GM12878 (cell line): ENCODE data around the gene SMOC2. TPM values are rescaled to one million over a fixed set of nuclear protein-coding genes. Genes with fewer than 3 reads are reported as not detected.

Experiments
- ATAC-seq: fragments of 200-7000 bp; cut with Tn5 transposase; 3 replicates; pipeline ENCODE4 v1.9.1; 2020; ENCODE audit warnings: mild to moderate bottlenecking, moderate library complexity
- BruUV-seq: library from RNA; stranded (reverse); fragments of 400-500 nt; replicated peaks from 2 replicates; lab custom pipeline; 2021; lab: Mats Ljungman, UMichigan
- CTCF ChIA-PET: fragments of 300-600 bp; sonication (Branson Sonifier 250); formaldehyde crosslinking; extraction: SDS; loops from one replicate; lab custom pipeline; 2021; ENCODE audit warnings: inconsistent platforms; lab: Yijun Ruan, JAX
- POLR2A ChIA-PET: fragments of 350-600 bp; formaldehyde crosslinking; extraction: SDS; loops from one replicate; lab custom pipeline; 2021; ENCODE audit warnings: inconsistent platforms; lab: Charles Lee
- RAD21 ChIA-PET: fragments of 300-600 bp; sonication (Branson Sonifier 250); formaldehyde crosslinking; loops from one replicate; lab custom pipeline; 2023; ENCODE audit warnings: antibody characterized with exemption; ENCODE audit not compliant: unreplicated experiment; lab: Charles Lee
- SMC1A ChIA-PET: fragments of 300-600 bp; sonication (Branson Sonifier 250); formaldehyde crosslinking; loops from one replicate; lab custom pipeline; 2023; ENCODE audit not compliant: unreplicated experiment, uncharacterized antibody; lab: Charles Lee
- DNase-seq: peaks from one replicate; pipeline ENCODE4 v3.0.0-alpha.2; 2011; ENCODE audit warnings: low read depth, low spot score
- FAIRE-seq: peaks from 3 replicates; lab custom pipeline; 2011; peaks lifted over from hg19 to GRCh38; lab: Jason Lieb, UNC
- H2AFZ ChIP-seq: 2 replicates; pipeline ENCODE4 v1.6.0; 2011; ENCODE audit warnings: low read depth, low read length, control low read depth; ENCODE audit not compliant: control insufficient read depth
- H3K27ac ChIP-seq: 2 replicates; pipeline ENCODE4 v1.5.1; 2011; ENCODE audit warnings: control low read depth; ENCODE audit not compliant: control insufficient read depth, insufficient read depth
- H3K27me3 ChIP-seq, 2 experiments: replicated peaks in 1 of 2; 2 replicates each; pipeline versions ENCODE4 v1.6.0 to v1.6.1; 2011; ENCODE audit warnings: low read length in 1 of 2; ENCODE audit not compliant: control insufficient read depth in 2 of 2, insufficient read depth in 2 of 2
- H3K36me3 ChIP-seq, 2 experiments: 2 replicates each; pipeline ENCODE4 v1.5.1; 2011; ENCODE audit warnings: low read length in 1 of 2; ENCODE audit not compliant: control insufficient read depth in 2 of 2, insufficient read depth in 2 of 2
- H3K4me1 ChIP-seq: 2 replicates; pipeline ENCODE4 v1.6.1; 2011; ENCODE audit warnings: mild to moderate bottlenecking, low read length, moderate library complexity, mixed read lengths; ENCODE audit not compliant: control insufficient read depth, insufficient read depth
- H3K4me2 ChIP-seq: 2 replicates; pipeline ENCODE4 v1.6.0; 2011; ENCODE audit warnings: control low read depth; ENCODE audit not compliant: control insufficient read depth, insufficient read depth
- H3K4me3 ChIP-seq: fragments of 200-600 bp; sonication (generic); 2 replicates; pipeline ENCODE4 v1.5.1; 2016
- H3K79me2 ChIP-seq: 2 replicates; pipeline ENCODE4 v1.6.0; 2011; ENCODE audit warnings: low read length; ENCODE audit not compliant: control insufficient read depth, insufficient read depth
- H3K9ac ChIP-seq: 2 replicates; pipeline ENCODE4 v1.8.0; 2011; ENCODE audit warnings: low read length, control low read depth, mixed read lengths; ENCODE audit not compliant: control insufficient read depth, insufficient read depth
- H3K9me3 ChIP-seq: replicated peaks from 3 replicates; pipeline ENCODE4 v1.5.1; 2011; ENCODE audit warnings: mild to moderate bottlenecking, low read length; ENCODE audit not compliant: control insufficient read depth, insufficient read depth
- H4K20me1 ChIP-seq: 2 replicates; pipeline ENCODE4 v1.6.0; 2011; ENCODE audit not compliant: control insufficient read depth, insufficient read depth
- BCL11A ChIP-seq: IDR thresholded peaks from 2 replicates; pipeline ENCODE4 v1.6.1; 2011; ENCODE audit warnings: low read depth, low read length
- BRCA1 ChIP-seq: IDR thresholded peaks from 2 replicates; pipeline ENCODE4 v1.6.1; 2011; ENCODE audit warnings: low read depth, low read length, improper control_type of control experiment
- CBX3 ChIP-seq: fragments of 200-600 bp; sonication (generic); IDR thresholded peaks from 2 replicates; pipeline ENCODE4 v1.6.1; 2016; ENCODE audit warnings: low read depth, borderline replicate concordance
- CTCF ChIP-seq, 3 experiments: IDR thresholded peaks in 2 of 3; conservative IDR thresholded peaks in 1 of 3; 2 replicates each; pipeline ENCODE4 v1.5.1; 2011; ENCODE audit warnings: low read depth in 3 of 3, low read length in 3 of 3, mild to moderate bottlenecking in 3 of 3, control low read depth in 2 of 3, moderate library complexity in 2 of 3, inconsistent platforms in 1 of 3, mixed read lengths in 1 of 3; ENCODE audit not compliant: control insufficient read depth in 2 of 3, insufficient read depth in 1 of 3; ENCODE audit errors: extremely low read depth in 1 of 3
- E4F1 ChIP-seq: fragments of 450-650 bp; IDR thresholded peaks from 2 replicates; pipeline ENCODE4 v1.6.1; 2018; ENCODE audit warnings: borderline replicate concordance, mild to moderate bottlenecking; ENCODE audit not compliant: partially characterized antibody
- EGR1 ChIP-seq, 2 experiments: IDR thresholded peaks; 1 replicate in 1 of 2; 2 replicates in 1 of 2; pipeline ENCODE4 v1.6.1; 2011 to 2012; ENCODE audit warnings: low read depth in 2 of 2, low read length in 2 of 2, borderline replicate concordance in 1 of 2, mild to moderate bottlenecking in 1 of 2, moderate library complexity in 1 of 2
- GABPA ChIP-seq: IDR thresholded peaks from 2 replicates; pipeline ENCODE4 v1.6.1; 2014; ENCODE audit warnings: antibody characterized with exemption, low read depth, mild to moderate bottlenecking, inconsistent platforms
- GATAD2B ChIP-seq: fragments of 450-650 bp; conservative IDR thresholded peaks from 2 replicates; pipeline ENCODE4 v1.6.1; 2017; ENCODE audit warnings: low read depth, mild to moderate bottlenecking, moderate library complexity
- MLLT1 ChIP-seq: fragments of 450-650 bp; IDR thresholded peaks from 2 replicates; pipeline ENCODE4 v1.6.1; 2016; ENCODE audit warnings: mild to moderate bottlenecking
- NFIC ChIP-seq: IDR thresholded peaks from 2 replicates; pipeline ENCODE4 v1.6.1; 2012; ENCODE audit warnings: low read depth, mild to moderate bottlenecking, inconsistent platforms, low read length, moderate library complexity
- NKRF ChIP-seq: fragments of 450-650 bp; conservative IDR thresholded peaks from 2 replicates; pipeline ENCODE4 v1.6.1; 2017; ENCODE audit warnings: mild to moderate bottlenecking, moderate library complexity
- RELB ChIP-seq: fragments of 450-650 bp; IDR thresholded peaks from 2 replicates; pipeline ENCODE4 v1.6.1; 2017; ENCODE audit warnings: low read depth, mild to moderate bottlenecking, moderate library complexity
- RFX5 ChIP-seq: IDR thresholded peaks from 2 replicates; pipeline ENCODE4 v1.6.1; 2011; ENCODE audit warnings: low read depth, low read length, improper control_type of control experiment
- STAT3 ChIP-seq: IDR thresholded peaks from 2 replicates; pipeline ENCODE4 v1.6.1; 2011; ENCODE audit warnings: low read depth, low read length, improper control_type of control experiment
- ZNF207 ChIP-seq: fragments of 450-650 bp; IDR thresholded peaks from 2 replicates; pipeline ENCODE4 v1.6.1; 2014; ENCODE audit warnings: antibody characterized with exemption, mild to moderate bottlenecking, borderline replicate concordance
- WGBS: methylation state at CpG from one replicate; pipeline ENCODE4 v1.1.6; 2016; ENCODE audit warnings: low lambda C conversion rate; ENCODE audit not compliant: insufficient replicate concordance, insufficient coverage; ENCODE audit errors: missing lambda C conversion rate; 5-methylcytosine and 5-hydroxymethylcytosine counted together
- in situ Hi-C: fragments of 300-500 bp; cut with MboI; formaldehyde crosslinking; loops from 9 replicates; pipeline ENCODE4 v1.14.3; 2018; ENCODE audit warnings: mixed read lengths
- intact Hi-C: fragments of 100-400 bp; cut with micrococcal nuclease; formaldehyde crosslinking; loops from one replicate; pipeline ENCODE4 v1.14.2; 2022; ENCODE audit not compliant: unreplicated experiment
- polyA plus RNA-seq, 11 experiments: library from polyadenylated mRNA; depleted of rRNA in 4 of 11; unstranded in 6 of 11; stranded (reverse) in 5 of 11; fragments of >200 nt; fragmentation: Nextera tagmentation in 4 of 11; fragmentation: Illumina TruSeq in 1 of 11; extraction: Ambion mirVana in 4 of 11; extraction: Trizol in 1 of 11; gene quantifications; 1 replicate in 1 of 11; 2 replicates in 10 of 11; pipeline versions ENCODE4 v1.2.1 to v1.2.3, GENCODE V29; 2011 to 2016; ENCODE audit warnings: inconsistent platforms in 2 of 11, missing spikeins in 2 of 11, low read depth in 1 of 11
- total RNA-seq, 4 experiments: library from RNA; depleted of rRNA in 3 of 4; stranded (reverse); fragments of >200 nt in 3 of 4; fragmentation: Illumina TruSeq in 1 of 4; extraction: Trizol in 1 of 4; gene quantifications; 2 replicates each; pipeline versions ENCODE4 v1.2.1 to v1.2.3, GENCODE V29; 2013 to 2021

The SMOC2 gene
- total and polyA plus RNA-seq, 10 of the 15 experiments (the other 5 are each of a cell fraction or from before 2014, with no cell fraction given): 0.10 to 0.12 TPM; not detected in 8

- no peak for ATAC-seq
- H3K79me2 ChIP-seq: no peaks in the 10 kb centered on the region
- no peaks in the 10 kb centered on the region for H3K4me1 ChIP-seq
- DNase-seq: no peak
- ChIA-PET CTCF (no interaction called here), RAD21 (no interaction called here), POLR2A (no interaction called here), SMC1A (no interaction called here)
- WGBS: 44% methylated on average over 7 of the region's 7 CpGs
- H3K9me3 ChIP-seq: no peaks in the 10 kb centered on the region; the same call in 2 of the 3 replicates
- BruUV-seq: no TSS peak
- H3K4me3 ChIP-seq: no peak overlapping the region
- no peak overlapping the region for H3K27ac ChIP-seq
- no peak overlapping the region for H3K4me2 ChIP-seq
- no peaks in the 10 kb centered on the region for H3K27me3 ChIP-seq
- H3K36me3 ChIP-seq: no peaks in the 10 kb centered on the region
- in situ Hi-C loops (no loop called here), intact Hi-C loops (no loop called here)
- H2AFZ ChIP-seq: no peak overlapping the region
- H3K9ac ChIP-seq: no peak overlapping the region
- FAIRE-seq: no peak
- H4K20me1 ChIP-seq: no peaks in the 10 kb centered on the region
- TF ChIP-seq E4F1: no peak
- no peak for TF ChIP-seq BCL11A
- no peak for TF ChIP-seq CTCF (IDR thresholded peaks at IDR 0.05 in 2 of 3, conservative IDR thresholded peaks at IDR 0.05 in 1 of 3; ENCODE audit: control insufficient read depth in 2 of 3, extremely low read depth in 1 of 3, insufficient read depth in 1 of 3, low read depth in 3 of 3, low read length in 3 of 3)
- no peak for TF ChIP-seq MLLT1
- no peak for TF ChIP-seq NFIC
- TF ChIP-seq ZNF207: no peak
- TF ChIP-seq CBX3: no peak
- TF ChIP-seq BRCA1: no peak
- TF ChIP-seq EGR1 (IDR thresholded peaks at IDR 0.05; ENCODE audit: borderline replicate concordance in 1 of 2, low read depth in 2 of 2, low read length in 2 of 2): no peak
- TF ChIP-seq RELB: no peak
- no peak for TF ChIP-seq NKRF
- TF ChIP-seq RFX5: no peak
- no peak for TF ChIP-seq GATAD2B
- TF ChIP-seq GABPA: no peak
- no peak for TF ChIP-seq STAT3
Observed at GRCh38 chr6:168663041-168663440, 222.1 kb downstream of the SMOC2 start.
